GM23338 (cell line): ENCODE data around the gene ABCD3.

Source experiments
- CTCF ChIP-seq, 2 experiments: fragments of 200-600 bp in 1 of 2; sonication (generic) in 1 of 2; conservative IDR thresholded peaks; 2 replicates each; pipeline versions ENCODE4 v1.5.1 to v1.6.1; 2016 to 2017; ENCODE audit warnings: antibody characterized with exemption in 2 of 2, low read depth in 2 of 2, mild to moderate bottlenecking in 2 of 2, moderate library complexity in 1 of 2
- EZH2 ChIP-seq: fragments of 200-600 bp; sonication (generic); IDR thresholded peaks from one replicate; pipeline ENCODE4 v1.8.0; 2017; ENCODE audit warnings: antibody characterized with exemption, mild to moderate bottlenecking, low read depth; ENCODE audit not compliant: unreplicated experiment
- JUNB ChIP-seq: IDR thresholded peaks from one replicate; pipeline ENCODE4 v1.6.1; 2016; ENCODE audit warnings: antibody characterized with exemption; ENCODE audit not compliant: unreplicated experiment
- POLR2AphosphoS5 ChIP-seq: IDR thresholded peaks from 2 replicates; pipeline ENCODE4 v1.6.1; 2016; ENCODE audit warnings: antibody characterized with exemption, low read depth
- STAT1 ChIP-seq: IDR thresholded peaks from one replicate; pipeline ENCODE4 v1.6.1; 2016; ENCODE audit warnings: antibody characterized with exemption; ENCODE audit not compliant: unreplicated experiment

- TF ChIP-seq CTCF (conservative IDR thresholded peaks at IDR 0.05; ENCODE audit: low read depth in 2 of 2) (no peak), POLR2AphosphoS5 (no peak), JUNB (no peak), EZH2 (no peak), STAT1 (no peak)
Measured at GRCh38 chr1:94531664-94532063, 113.5 kb downstream of the ABCD3 start.
